Prostate gland (tissue), 2 donors: Measurements from ENCODE around the gene PIK3R2. TPM values are rescaled to one million over a fixed set of nuclear protein-coding genes. Genes with fewer than 3 reads are reported as not detected.

Experiments used
- DNase-seq: peaks from one replicate; pipeline ENCODE4 v3.0.0-alpha.2; 2019; ENCODE audit warnings: low spot score
- H3K27ac ChIP-seq, 2 donors: fragments of 200-600 bp; sonication (generic); 2 replicates each; pipeline ENCODE4 v1.5.1; 2017 to 2019
- H3K27me3 ChIP-seq: fragments of 200-600 bp; sonication (generic); replicated peaks from 2 replicates; pipeline ENCODE4 v1.5.1; 2019; ENCODE audit not compliant: insufficient read depth
- H3K36me3 ChIP-seq, 2 donors: fragments of 200-600 bp; sonication (generic); 1 replicate in 1 of 2; 2 replicates in 1 of 2; pipeline versions ENCODE4 v1.5.1 to v1.8.1; 2017 to 2019
- H3K4me1 ChIP-seq: fragments of 200-600 bp; sonication (generic); replicated peaks from 2 replicates; pipeline ENCODE4 v1.5.1; 2019
- H3K4me3 ChIP-seq, 2 donors: fragments of 200-600 bp; sonication (generic); 2 replicates each; pipeline ENCODE4 v1.5.1; 2017 to 2019
- H3K9me3 ChIP-seq: fragments of 200-600 bp; sonication (generic); 2 replicates; pipeline ENCODE4 v1.5.1; 2017
- POLR2A ChIP-seq: fragments of 450-650 bp; IDR thresholded peaks from one replicate; pipeline ENCODE4 v1.6.1; 2016; ENCODE audit warnings: antibody characterized with exemption, mild to moderate bottlenecking
- POLR2AphosphoS5 ChIP-seq: sonication (generic); formaldehyde crosslinking; IDR thresholded peaks from one replicate; pipeline ENCODE4 v1.6.1; 2017; ENCODE audit warnings: antibody characterized with exemption
- WGBS: methylation state at CpG from one replicate; pipeline ENCODE4 v1.1.5; 2018; 5-methylcytosine and 5-hydroxymethylcytosine counted together
- intact Hi-C: fragments of 100-400 bp; cut with DNase I; formaldehyde crosslinking; loops from one replicate; pipeline ENCODE4 v1.14.2; 2022
- total RNA-seq, 2 donors: library from RNA; depleted of rRNA; stranded (reverse); fragments of >200 nt; gene quantifications; one replicate each; pipeline ENCODE4 v1.1.0, GENCODE V29; 2016
- TF ChIP-seq, protein P1 (sequence below), 4 experiments: fragments of 200-600 bp in 2 of 4; fragments of 450-650 bp in 2 of 4; sonication (generic) in 2 of 4; IDR thresholded peaks; 1 replicate in 3 of 4; 2 replicates in 1 of 4; pipeline ENCODE4 v1.5.1; 2016 to 2019; ENCODE audit warnings: antibody characterized with exemption in 4 of 4, mild to moderate bottlenecking in 2 of 4, moderate library complexity in 2 of 4

PIK3R2 gene
- total RNA-seq, 2 donors from 2014 or later, result 41.3 to 71.6 TPM

DNA sequence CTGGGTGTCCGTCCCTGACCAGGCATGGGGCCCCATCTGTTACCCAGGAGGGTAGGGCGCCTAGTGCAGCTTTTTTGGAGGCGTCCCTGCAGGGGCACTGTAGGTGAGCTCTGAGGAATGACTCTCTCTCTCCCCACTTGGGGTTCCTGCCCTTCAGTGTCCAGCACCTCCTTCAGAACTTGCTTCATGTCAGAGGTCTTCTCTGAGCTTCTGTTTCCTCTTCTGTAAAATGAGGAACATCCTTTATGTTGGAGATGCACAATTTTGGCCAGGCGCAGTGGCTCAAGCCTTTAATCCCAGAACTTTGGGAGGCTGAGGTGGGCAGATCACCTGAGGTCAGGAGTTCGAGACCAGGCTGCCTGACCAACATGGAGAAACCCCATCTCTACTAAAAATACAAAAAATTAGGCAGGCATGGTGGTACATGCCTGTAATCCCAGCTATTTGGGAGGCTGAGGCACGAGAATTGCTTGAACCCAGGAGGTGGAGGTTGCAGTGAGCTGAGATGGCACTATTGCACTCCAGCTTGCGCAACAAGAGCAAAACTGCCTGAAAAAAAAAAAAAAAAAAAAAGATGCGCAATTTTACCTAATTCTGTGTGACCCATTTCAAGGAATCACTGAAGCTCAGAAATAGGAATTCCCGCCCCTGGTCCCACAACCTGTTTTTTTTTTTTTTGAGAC, 15.2 kb upstream of the PIK3R2 start:
- H3K36me3 ChIP-seq, result no peaks in the 10 kb centered on the region
- H3K4me1 ChIP-seq, result no peaks in the 10 kb centered on the region
- TF ChIP-seq, protein P1, sequence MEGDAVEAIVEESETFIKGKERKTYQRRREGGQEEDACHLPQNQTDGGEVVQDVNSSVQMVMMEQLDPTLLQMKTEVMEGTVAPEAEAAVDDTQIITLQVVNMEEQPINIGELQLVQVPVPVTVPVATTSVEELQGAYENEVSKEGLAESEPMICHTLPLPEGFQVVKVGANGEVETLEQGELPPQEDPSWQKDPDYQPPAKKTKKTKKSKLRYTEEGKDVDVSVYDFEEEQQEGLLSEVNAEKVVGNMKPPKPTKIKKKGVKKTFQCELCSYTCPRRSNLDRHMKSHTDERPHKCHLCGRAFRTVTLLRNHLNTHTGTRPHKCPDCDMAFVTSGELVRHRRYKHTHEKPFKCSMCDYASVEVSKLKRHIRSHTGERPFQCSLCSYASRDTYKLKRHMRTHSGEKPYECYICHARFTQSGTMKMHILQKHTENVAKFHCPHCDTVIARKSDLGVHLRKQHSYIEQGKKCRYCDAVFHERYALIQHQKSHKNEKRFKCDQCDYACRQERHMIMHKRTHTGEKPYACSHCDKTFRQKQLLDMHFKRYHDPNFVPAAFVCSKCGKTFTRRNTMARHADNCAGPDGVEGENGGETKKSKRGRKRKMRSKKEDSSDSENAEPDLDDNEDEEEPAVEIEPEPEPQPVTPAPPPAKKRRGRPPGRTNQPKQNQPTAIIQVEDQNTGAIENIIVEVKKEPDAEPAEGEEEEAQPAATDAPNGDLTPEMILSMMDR (IDR thresholded peaks at IDR 0.05), result no peak
- no peak for TF ChIP-seq POLR2A
- TF ChIP-seq POLR2AphosphoS5, result no peak
- H3K27me3 ChIP-seq, result no peaks in the 10 kb centered on the region
- DNase-seq, result no peak
- H3K9me3 ChIP-seq, result no peaks in the 10 kb centered on the region
- WGBS, result 93% methylated on average over 9 of the region's 9 CpGs
- H3K27ac ChIP-seq, result no peak overlapping the region
- no peak overlapping the region for H3K4me3 ChIP-seq
- intact Hi-C loops, result no loop called here

DNA sequence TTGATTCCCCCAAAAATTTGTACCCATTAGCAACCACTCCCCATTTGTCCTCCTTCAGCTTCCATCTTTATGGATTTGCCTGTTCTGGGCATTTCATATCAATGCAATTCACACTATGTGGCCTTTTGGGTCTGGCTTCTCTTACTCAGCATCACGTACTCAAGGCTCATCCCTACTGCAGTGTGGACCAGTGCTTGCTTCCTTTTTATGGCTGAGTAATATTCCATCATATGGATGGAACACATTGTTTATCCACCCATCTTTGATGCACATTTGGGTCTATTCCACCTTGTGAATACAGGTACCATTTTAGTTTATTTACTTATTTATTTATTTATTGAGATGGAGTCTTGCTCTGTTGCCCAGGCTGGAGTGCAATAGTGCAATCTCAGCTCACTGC, 12.5 kb upstream of the PIK3R2 start:
- TF ChIP-seq, protein P1 (IDR thresholded peaks at IDR 0.05), result no peak
- TF ChIP-seq POLR2A (no peak), POLR2AphosphoS5 (no peak)
- DNase-seq, result no peak
- intact Hi-C loops, result no loop called here
- Histone ChIP-seq H3K27ac (no peak overlapping the region), H3K36me3 (peaks cover 0 to 9% of the 10 kb centered on the region in 2 donors), H3K4me3 (no peak overlapping the region), H3K9me3 (no peaks in the 10 kb centered on the region), H3K4me1 (no peaks in the 10 kb centered on the region), H3K27me3 (no peaks in the 10 kb centered on the region)
- 95% methylated on average over 1 of the region's 1 CpG for WGBS

DNA sequence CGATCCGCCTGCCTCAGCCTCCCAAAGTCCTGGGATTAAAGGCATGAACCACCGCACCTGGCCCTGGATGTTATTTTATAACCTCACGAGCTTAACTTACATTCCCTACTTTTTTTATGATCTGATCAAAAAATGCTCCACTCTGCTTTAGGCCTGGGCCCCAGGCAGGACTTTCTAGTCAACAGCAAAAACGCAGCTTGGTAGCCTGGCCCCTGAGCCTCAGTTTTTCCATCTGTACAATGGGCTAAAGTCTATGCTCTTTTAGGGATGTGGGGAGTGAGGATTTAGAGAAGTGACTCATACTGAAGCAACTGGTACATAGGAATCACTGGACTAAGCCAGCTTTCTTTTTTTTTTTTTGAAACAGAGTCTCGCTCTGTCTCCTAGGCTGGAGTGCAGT, 11.9 kb upstream of the PIK3R2 start:
- Histone ChIP-seq H3K36me3 (peaks cover 0 to 15% of the 10 kb centered on the region in 2 donors), H3K27me3 (no peaks in the 10 kb centered on the region), H3K9me3 (no peaks in the 10 kb centered on the region), H3K27ac (no peak overlapping the region), H3K4me1 (no peaks in the 10 kb centered on the region), H3K4me3 (no peak overlapping the region)
- intact Hi-C loops, result no loop called here
- TF ChIP-seq, protein P1 (IDR thresholded peaks at IDR 0.05), result no peak
- TF ChIP-seq POLR2A (no peak), POLR2AphosphoS5 (no peak)
- DNase-seq, result no peak
- 94% methylated on average over 6 of the region's 6 CpGs for WGBS

DNA sequence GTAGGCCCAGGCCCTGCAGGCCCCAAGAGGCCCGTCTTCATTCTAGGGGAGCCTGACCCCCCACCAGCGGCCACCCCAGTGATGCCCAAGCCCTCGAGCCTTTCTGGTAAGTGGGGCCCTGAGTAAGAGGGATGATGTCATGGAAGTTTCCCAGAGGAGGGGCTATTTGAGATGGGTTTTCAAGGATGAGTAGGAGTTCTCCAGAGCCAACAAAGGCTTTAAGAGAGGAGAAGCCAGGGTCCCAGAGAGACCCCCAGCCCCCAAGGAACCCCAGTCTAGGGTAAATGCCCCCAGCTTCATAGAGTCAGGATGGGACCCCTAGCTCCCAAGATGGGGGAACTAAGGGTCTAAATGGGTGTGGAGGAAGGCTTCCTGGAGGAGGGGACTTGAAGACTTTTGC, 9.1 kb upstream of the PIK3R2 start:
- intact Hi-C loops, result no loop called here
- Histone ChIP-seq H3K27me3 (no peaks in the 10 kb centered on the region), H3K4me3 (no peak overlapping the region), H3K9me3 (no peaks in the 10 kb centered on the region), H3K27ac (no peak overlapping the region), H3K36me3 (peaks cover 0 to 15% of the 10 kb centered on the region in 2 donors), H3K4me1 (no peaks in the 10 kb centered on the region)
- no peak for TF ChIP-seq POLR2AphosphoS5
- TF ChIP-seq, protein P1 (IDR thresholded peaks at IDR 0.05), result no peak
- no peak for TF ChIP-seq POLR2A
- no peak for DNase-seq
- 97% methylated on average over 3 of the region's 3 CpGs for WGBS

DNA sequence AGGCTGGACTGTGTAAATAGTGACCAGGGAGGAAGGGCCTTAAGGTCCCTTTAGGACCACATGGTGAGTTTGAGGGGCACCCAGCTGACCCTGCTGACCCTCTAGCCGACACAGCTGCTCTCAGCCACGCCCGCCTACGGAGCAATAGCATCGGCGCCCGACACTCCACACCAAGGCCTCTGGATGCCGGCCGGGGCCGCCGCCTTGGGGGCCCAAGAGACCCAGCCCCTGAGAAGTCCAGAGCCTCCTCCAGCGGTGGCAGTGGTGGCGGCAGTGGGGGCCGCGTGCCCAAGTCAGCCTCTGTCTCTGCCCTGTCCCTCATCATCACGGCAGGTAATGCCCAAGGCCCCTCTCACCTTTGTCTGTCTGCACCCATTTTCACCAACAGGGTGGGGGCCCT, 8.6 kb upstream of the PIK3R2 start:
- Histone ChIP-seq H3K27ac (no peak overlapping the region), H3K9me3 (no peaks in the 10 kb centered on the region), H3K36me3 (peaks cover 0 to 15% of the 10 kb centered on the region in 2 donors), H3K4me3 (no peak overlapping the region), H3K4me1 (no peaks in the 10 kb centered on the region), H3K27me3 (no peaks in the 10 kb centered on the region)
- TF ChIP-seq POLR2AphosphoS5 (no peak), POLR2A (no peak)
- TF ChIP-seq, protein P1 (IDR thresholded peaks at IDR 0.05), result no peak
- intact Hi-C loops, result no loop called here
- 90% methylated on average over 10 of the region's 16 CpGs for WGBS
- DNase-seq, result no peak
